NCI-H748 (cell line): ENCODE data around the gene RPTOR.
A peak's percentile ranks its signal among the peaks of the same experiment; 100 is the strongest.
"Not testable (repeated sequence)": the region's sequence is repeated elsewhere in the genome, so short reads cannot be mapped to it uniquely, and the experiment has no call there.

ENCODE experiments used
- DNase-seq: peaks from one replicate; lab custom pipeline; 2025; ENCODE audit not compliant: unreplicated experiment; lab: John Stamatoyannopoulos, UW

RPTOR gene

GRCh38 chr17:80790981-80791742 is 246.5 kb downstream of the RPTOR start:
- no peak for DNase-seq

DNA sequence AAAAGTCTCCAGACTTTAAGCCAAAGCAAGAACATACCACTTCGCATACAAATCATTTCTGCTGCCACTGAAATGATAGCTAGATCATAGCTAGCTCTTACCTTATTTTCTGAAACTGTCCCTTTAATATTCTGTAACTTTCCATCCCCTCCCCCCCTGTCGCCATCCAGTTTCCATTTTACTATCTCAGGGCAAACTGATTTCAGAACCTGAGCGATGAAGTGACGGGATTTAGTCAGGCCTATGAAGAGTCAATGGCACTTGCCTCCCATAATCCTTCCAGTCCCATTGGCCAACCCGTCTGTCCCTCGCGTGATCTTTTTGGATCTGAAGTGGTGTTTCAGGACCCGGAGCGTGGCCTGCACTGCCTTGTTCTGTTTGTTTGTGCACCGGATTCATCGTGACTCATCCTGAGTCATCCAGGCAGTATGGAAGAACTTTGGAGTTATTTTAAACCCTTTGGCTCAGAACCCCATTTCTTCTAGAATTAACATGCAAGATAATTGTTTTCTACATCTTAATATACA is 247.2 kb downstream of the RPTOR start:
- DNase-seq = no peak

DNA sequence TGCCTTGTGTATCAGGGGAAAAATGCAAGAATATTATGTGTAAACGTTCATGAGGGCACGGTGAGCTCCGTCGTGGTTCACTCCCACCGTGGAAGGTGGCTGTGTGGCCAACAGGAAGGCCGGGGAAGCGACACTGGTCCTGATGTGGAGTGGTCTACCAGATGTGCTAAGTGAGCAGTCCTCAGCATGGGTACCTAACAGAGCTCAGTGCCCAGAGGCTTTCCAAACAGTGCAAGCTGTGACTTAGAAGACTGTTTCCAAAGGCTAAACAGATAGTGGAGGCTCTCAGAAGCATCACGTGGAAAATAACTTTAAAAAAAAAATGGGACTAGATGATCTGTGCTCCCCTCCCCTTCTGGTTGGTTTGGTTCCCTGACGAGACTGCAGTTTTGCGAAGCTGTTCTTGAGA is 247.7 kb downstream of the RPTOR start:
- no peak for DNase-seq

DNA sequence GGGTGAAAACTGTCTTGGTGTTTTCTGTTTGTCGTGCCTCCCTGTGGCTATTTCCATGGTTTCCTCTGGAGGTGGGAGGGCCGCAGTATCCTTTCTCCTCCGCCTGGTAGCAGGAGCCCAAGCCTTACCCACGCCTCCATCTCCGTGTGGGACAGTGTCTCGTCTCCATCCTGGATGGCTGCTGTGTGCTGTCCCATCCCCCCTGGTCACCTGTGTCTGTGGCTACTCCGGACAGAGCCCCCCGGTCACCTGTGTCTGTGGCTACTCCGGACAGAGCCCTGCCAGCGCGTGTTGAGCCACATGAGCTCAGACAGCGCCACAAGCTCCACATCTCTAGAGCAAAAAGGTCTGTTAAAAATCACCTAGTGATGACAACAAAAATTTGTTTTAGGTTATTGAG is 248.8 kb downstream of the RPTOR start:
- no peak for DNase-seq

DNA sequence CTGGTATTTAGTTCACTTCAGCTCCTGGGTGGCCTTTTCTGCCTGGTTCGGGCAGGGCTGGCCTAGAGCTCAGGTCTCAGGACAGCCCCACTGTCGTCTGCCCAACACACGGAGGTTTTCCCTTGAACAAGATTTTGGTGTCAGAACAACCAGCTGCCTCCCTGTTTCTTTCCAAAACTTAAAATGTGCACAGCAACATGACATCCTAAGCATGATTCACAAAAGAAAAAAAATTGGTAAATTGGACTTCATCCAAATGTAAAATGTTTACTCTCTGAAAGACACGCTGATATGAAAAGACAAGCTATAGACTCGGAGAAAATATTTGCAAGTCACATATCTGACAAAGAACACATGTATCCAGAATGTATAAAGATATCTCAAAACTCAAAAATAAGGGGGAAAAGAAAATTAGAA is 249.2 kb downstream of the RPTOR start:
- DNase-seq = no peak

DNA sequence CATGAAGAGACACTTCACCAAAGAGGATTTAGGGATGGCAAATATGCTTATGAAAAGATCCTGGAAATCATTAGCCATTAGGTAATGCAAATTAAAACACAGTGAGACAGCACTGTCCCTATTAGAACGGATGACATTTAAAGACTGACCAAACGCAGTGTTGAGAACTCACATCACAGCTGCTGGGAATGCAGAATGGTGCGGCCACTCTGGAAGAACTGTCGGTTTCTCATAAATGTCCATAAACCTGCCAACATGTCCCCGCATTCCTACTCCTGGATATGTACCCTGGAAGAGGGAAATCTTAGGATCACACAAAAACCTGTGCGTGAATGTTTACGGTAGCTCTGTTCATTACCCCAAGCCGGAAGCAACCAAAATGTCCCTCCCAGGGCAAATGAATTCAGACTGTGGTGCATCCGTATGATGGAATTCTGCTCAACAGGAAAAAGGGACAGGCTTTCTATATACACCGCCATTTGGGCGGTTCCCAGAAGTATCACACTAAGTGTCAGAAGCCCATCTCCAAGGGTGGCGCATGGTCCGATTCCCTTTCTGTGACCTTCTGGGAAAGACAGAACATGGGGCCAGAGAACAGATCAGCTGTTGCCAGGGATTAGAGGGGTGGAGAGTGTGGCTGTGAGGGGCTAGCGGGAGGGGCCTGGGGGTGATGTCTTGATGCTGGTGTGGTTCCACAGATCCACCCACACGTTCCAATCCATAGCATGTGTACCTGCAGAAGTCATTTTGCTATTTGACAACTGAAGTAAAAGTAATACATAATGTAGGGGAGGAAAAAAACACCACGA is 249.8 kb downstream of the RPTOR start:
- DNase-seq = no peak

DNA sequence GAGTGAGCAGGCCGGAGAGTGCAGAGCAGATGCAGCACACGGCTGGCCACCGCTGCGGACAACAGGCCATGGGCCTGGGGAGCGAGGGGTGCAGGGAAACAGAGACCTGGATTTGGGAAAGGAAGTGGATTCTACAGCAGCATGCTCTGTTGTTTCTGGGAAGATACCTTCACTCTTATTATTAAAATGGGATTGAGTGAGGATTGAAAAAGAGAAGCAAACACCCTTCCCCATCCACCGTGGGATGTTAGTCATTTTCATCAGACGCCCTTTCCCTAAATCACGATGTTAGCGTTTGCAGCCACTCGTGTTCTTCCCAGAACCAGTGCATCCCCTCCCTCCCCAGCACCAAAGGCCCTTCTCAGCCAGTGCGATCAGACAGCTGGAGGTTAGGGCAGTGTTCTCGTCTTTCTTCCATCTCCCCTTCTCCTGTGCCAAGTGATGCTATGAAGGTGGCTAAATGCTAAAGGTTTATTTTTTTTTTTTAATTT is 250.5 kb downstream of the RPTOR start:
- DNase-seq = no peak

DNA sequence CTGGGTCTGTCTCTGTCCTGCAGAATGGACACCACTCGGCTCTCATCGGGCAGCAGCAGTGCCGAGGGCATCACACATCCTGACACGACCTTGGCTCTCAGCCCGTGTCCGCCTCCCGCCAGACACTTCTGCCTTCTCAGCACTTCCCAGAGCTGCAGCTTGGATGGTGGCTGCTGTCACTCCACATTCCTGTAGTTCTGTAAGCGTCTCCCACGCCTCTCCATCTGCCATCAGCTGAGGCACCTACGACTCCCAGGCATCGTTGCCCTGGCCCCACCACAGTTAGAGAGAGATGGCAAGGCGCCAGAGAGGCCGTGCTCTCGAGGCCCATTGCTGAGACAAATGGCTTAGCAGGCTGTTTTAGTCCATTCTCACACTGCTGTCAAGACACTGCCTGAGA is 251.1 kb downstream of the RPTOR start:
- DNase-seq = no peak

DNA sequence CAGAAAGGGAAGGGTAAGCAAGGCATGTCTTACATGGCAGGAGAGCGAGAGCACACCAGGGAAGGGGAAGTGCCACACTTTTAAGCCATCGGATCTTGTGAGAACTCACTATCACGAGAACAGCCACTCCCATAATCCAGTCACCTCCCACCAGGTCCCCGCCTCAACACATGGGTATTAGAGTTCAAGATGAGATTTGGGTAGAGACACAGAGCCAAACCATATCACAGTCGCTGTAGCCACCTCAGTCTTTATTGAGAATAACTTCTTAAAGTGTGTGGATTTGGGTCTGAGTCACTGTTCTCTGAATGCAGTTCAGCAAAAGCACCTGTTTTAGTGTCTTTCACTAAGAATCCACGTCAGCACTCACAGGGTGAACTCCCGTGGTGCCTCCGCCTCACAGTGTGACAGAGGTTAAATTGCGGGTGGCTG is 251.8 kb downstream of the RPTOR start:
- no peak for DNase-seq

GRCh38 chr17:80797222-80797621 is 252.6 kb downstream of the RPTOR start:
- DNase-seq = not testable (repeated sequence)

- no peak for DNase-seq
Observed at GRCh38 chr17:80797741-80798594, 253.3 kb downstream of the RPTOR start.

DNA sequence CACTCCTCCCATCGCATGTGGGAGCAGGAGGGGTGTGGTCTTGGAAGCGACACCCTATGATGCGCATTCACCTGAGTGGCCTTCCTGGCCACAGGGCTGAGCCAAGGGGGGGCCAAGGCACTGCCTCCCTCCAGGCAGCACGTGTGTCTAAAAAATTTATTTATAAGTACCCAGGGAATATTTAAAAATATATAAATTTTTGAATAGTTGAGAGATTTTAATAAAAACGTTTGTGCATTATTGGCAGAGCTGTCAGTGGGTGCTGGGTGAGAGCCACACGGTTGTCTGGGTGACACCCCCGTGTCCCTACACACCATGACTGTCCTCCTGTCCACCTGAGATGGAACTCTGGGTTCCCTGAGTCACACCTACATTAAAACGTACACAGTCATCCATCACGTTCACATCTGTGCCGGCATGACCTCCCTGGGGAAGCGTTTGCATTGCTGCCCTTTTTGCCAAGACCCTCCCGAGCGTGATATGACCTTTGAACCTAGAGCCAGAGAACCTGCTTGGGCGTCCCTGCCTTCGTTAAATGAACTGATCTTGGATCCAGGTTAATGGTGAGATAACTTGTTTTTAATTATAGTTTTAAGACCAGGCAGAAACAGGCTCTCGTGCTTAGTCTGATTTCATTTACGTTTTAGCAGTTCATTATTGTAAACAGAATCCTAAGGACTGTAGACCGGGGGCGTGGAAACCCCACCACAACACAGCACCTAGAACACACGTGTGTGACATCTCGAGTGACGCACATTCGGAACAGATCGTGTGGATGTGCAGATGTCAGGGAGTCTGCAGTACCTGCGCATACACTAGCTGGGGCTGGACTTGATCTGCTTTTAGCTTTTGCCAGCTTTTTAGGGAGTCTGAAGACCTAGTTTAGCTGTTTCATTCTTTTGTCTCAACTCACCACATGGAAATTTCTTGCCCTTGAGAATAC is 254.2 kb downstream of the RPTOR start:
- no peak for DNase-seq

DNA sequence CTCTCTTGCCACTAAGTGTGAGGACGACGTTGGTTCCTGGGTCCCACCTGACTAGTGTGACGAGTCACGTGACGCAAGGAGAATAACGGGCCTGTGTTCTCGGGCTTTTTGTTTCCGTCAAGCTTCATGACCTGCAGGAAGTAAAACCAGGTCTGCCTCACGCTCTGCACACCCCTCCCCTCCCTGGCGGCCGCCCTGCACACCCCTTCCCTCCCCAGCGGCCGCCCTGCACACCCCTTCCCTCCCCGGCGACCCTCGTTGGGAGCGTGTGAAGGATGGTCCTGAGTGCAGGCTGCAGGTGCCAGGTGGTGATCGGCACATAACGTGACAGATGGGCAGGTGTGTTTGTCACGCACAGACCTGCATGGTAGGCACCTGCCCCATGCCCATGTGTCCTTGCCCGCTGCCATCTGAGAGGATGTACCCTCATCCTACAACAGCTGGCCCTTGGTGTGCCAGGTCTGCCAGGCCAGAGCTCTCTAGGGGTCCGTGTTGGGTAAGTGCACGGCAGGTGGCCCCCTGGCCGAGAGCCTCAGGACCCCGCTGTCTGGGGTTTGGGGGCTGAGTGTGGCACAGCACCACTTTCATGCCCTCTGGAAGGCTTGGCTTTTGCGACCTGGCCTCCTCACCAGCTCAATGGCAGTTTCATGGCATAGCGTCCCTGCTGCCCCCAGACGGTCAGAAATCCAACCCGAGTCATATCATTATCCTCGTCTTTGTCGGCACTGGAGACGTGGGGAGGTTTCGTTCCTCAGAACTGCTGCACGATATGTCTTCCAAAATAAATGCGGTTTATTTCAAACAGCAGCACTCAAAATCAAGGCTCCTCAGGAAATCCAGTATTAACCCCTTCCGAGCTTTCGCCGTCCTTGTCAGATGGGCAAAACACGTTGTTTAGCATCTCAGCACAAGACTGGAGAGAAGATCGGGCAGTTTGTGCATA is 255.2 kb downstream of the RPTOR start:
- peak; percentile 14 for DNase-seq

DNA sequence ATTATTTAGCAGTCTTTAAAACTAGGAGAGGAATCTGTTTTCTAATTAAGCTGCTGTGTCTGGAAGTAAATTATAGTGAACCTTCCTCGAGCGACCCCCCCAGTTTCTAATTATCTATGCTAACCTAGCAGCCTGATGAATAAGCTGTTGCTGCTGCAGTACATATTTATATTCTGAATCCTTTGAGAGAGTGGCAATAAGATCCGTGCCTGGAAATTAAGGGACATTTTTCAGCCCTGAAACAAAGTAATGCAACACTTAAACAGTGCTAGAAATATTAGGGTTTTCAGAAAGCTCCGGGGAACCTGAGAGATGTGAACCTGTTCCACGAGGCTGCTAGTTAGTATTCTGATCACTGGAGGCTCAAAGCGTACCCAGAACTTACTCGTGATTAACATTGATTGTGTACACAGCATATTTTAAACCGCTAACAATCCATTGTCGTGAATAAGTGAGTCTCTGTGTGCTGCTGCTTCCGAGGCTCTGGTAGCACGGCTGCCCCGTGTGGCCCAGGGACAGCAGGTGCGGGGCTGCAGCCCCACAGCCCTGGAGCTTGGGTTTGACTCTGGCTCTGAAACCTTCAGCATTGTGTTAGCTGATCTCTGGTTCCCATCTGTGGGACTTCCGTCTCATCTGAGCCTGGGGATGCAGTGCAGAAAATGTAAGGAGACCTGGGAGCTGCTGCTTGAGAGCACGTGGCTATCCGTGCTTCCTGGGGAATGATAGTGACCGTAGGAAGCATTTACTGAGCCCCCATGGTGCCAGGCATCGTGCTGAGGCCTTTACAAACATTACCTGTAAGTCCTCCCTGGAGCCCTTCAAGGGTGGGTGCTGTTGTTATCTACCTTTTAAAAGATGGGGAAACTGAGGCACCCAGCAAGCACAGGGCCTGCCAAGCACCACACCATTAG is 256.1 kb downstream of the RPTOR start:
- DNase-seq = peak; percentile 60

DNA sequence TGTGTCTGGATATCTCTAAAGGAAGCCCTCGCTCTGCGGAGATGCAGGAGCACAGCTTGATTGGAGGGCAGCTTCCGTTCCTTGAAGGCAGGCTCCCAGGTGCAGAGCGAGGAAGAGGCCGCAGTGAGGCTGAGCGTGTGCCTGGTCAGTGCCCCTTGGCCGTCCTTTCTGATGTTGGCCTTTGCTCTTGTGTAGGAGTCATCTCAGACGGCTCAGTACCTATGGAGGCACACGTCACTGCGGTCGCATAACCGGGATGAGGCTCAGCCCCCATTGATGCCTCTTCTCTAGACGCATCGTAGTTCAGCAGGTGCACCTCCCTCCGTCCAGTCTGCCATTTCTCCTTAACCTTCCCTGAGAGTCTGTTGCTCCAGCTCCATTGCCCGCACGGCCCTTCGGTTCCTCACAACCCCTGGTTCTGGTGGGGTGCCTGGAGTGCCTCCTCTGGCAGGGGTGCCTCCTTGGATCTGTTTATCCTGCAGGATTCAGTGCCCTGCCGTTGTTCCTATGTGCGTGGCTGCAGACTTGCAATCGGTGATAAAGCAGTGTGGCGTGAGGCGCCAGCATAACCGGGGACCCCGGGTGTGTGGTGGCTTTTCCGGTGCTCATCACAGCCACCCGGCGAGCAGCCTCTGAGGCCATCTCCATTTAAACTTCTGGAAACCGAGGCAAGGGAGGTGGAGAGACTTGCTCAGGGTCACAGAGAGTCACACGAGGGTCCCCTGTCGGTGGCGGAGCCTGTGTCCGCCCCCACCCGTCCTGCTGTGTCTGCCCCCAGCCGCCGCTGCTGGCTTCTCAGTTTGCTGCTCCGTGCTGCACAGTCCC is 258.2 kb downstream of the RPTOR start:
- DNase-seq = no peak

DNA sequence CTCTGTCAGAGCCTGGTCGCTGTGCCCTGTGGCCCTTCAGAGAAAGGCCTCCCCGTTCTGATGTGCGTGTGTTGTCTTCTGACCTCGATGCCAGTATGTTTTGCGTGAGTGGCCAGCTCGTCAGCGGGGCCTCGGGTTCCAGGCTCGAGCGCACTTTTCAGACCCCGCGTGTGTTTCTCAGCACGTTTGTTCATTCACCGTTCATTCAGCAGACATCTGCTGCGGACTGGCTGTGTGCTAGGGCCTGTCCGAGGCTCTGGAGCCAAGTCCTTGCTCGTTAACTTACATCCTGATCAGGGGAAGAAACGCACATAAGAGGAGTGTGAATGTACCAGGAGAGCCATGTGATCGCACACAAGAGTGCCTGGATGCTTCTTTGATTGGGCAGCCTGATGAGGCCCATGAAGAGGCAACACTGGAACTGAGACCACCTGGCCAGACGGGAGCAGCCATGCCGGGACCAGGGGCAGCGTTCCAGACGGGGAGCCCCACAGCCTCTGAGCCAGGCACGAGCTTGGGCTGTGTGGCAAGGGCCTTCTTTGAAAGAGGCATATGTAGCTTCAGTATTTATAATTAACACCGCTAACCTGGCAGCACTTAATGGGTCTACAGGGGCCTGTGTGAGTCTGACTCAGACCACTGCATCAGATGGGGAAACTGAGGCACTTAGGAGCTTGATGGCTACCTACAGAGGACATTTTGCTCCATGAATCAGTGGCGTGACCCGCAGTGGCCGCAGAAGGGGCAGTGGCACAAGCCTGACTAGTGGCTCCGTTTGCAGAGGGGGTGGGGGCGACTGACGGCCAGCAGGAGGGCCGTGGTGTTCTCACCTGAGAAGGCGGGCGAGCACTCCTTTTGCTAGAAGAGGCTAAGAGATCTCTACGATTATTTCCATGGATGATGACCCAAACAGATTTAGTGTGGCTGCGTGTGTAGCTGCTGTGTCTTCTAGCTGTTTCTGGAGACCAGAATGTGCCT is 259.1 kb downstream of the RPTOR start:
- DNase-seq = no peak
